Measurements from ENCODE around the gene NKX6-2.

GRCh38 chr10:132774902-132775863 lies 10.8 kb downstream of the NKX6-2 start:
- TF ChIP-seq CTCF (IDR thresholded peaks at IDR 0.05) (no peak), POLR2A (IDR thresholded peaks at IDR 0.05) (no peak)

All from thyroid gland (tissue), 4 donors.